ENCODE results near the gene PHLDB3. TPM values are rescaled to one million over a fixed set of nuclear protein-coding genes. Genes with fewer than 3 reads are reported as not detected.

The PHLDB3 gene
- total RNA-seq, 1 experiment from 2014 or later, result 8.5 TPM

- Mint-ChIP-seq H3K9me3 (no peaks in the 10 kb centered on the region), H3K4me1 (peaks cover 4 to 9% of the 10 kb centered on the region in 2 experiments), H3K27ac (no peak overlapping the region), H3K4me3 (no peak overlapping the region), H3K36me3 (ENCODE audit: insufficient read depth in 1 of 3, low read depth in 3 of 3) (no peaks in the 10 kb centered on the region), H3K27me3 (ENCODE audit: low read depth) (peaks cover 36% of the 10 kb centered on the region)
- Histone ChIP-seq H3K56ac (ENCODE audit: insufficient read length, low read depth, low read length) (no peak overlapping the region), H3K23me2 (ENCODE audit: insufficient read length, low read depth, low read length, poor library complexity, severe bottlenecking) (no peaks in the 10 kb centered on the region), H4K20me1 (ENCODE audit: control insufficient read depth, insufficient read depth, insufficient read length) (no peaks in the 10 kb centered on the region), H3K4me2 (ENCODE audit: insufficient read depth, insufficient read length, low read length) (no peak overlapping the region), H3K9ac (ENCODE audit: extremely low read depth, insufficient read length, low read length) (no peak overlapping the region), H3K79me1 (ENCODE audit: insufficient read depth, low read depth, low read length, poor library complexity, severe bottlenecking) (no peaks in the 10 kb centered on the region), H3K18ac (ENCODE audit: insufficient read length, low read depth, low read length) (no peak overlapping the region), H3K27me3 (ENCODE audit: insufficient read depth, low read length) (no peaks in the 10 kb centered on the region; the same call in 1 of the 2 replicates), H2AFZ (ENCODE audit: low read length) (no peak overlapping the region), H3K9me3 (ENCODE audit: control insufficient read depth, low read depth, low read length) (no peaks in the 10 kb centered on the region), H2AK5ac (ENCODE audit: insufficient read length, low read length) (no peak overlapping the region), H2BK12ac (ENCODE audit: insufficient read length, low read depth, low read length) (no peak overlapping the region), H3T11ph (ENCODE audit: low read length) (no peak overlapping the region), H3K79me2 (ENCODE audit: insufficient read depth, low read length) (no peaks in the 10 kb centered on the region), H3K4me1 (ENCODE audit: insufficient read depth, low read length) (no peaks in the 10 kb centered on the region), H2BK120ac (ENCODE audit: low read depth, low read length, poor library complexity, severe bottlenecking) (no peak overlapping the region), H3K4ac (ENCODE audit: low read depth, low read length) (no peak overlapping the region), H2BK5ac (ENCODE audit: insufficient read length, low read length) (no peak overlapping the region), H4K5ac (ENCODE audit: insufficient read length, low read depth, low read length) (no peak overlapping the region), H4K8ac (replicated peaks; ENCODE audit: insufficient read length, low read depth, low read length) (no peak overlapping the region), H3K27ac (ENCODE audit: insufficient read length, low read depth, low read length) (no peak overlapping the region), H3K23ac (ENCODE audit: insufficient read length, low read depth, low read length) (no peak overlapping the region), H2BK20ac (ENCODE audit: low read depth, low read length, poor library complexity, severe bottlenecking) (no peak overlapping the region), H4K91ac (ENCODE audit: insufficient read length, low read depth, low read length) (no peak overlapping the region), H2BK15ac (ENCODE audit: low read depth, low read length) (no peak overlapping the region), H3K14ac (ENCODE audit: insufficient read depth, low read length) (no peak overlapping the region)
- no peak for DNase-seq
- TF ChIP-seq CTCF (conservative IDR thresholded peaks at IDR 0.05), result no peak
- WGBS (ENCODE audit: extremely low coverage, insufficient read length, low lambda C conversion rate), result no CpG with 5 or more reads among the region's 10 CpGs
Measured at GRCh38 chr19:43470288-43470687, 34.3 kb downstream of the PHLDB3 start.
